Hepatocyte (in vitro differentiated cells): ENCODE measurements around the gene MRI1. TPM values are rescaled to one million over a fixed set of nuclear protein-coding genes. Genes with fewer than 3 reads are reported as not detected.

ENCODE experiments used
- DNase-seq: peaks from one replicate; pipeline ENCODE4 v3.0.0-alpha.2; 2016; ENCODE audit warnings: low spot score
- H2AFZ ChIP-seq: fragments of 200-600 bp; sonication (generic); 2 replicates; pipeline ENCODE4 v1.6.0; 2016; ENCODE audit warnings: antibody characterized with exemption, mild to moderate bottlenecking
- H3K27ac ChIP-seq: fragments of 200-600 bp; sonication (generic); 2 replicates; pipeline ENCODE4 v1.5.1; 2016; ENCODE audit warnings: mild to moderate bottlenecking
- H3K27me3 ChIP-seq: fragments of 200-600 bp; sonication (generic); 2 replicates; pipeline ENCODE4 v1.6.1; 2016
- H3K36me3 ChIP-seq: fragments of 200-600 bp; sonication (generic); replicated peaks from 2 replicates; pipeline ENCODE4 v1.5.1; 2016; ENCODE audit warnings: low read depth; ENCODE audit not compliant: insufficient read depth
- H3K4me1 ChIP-seq: fragments of 200-600 bp; sonication (generic); 2 replicates; pipeline ENCODE4 v1.5.1; 2016; ENCODE audit warnings: mild to moderate bottlenecking, moderate library complexity; ENCODE audit not compliant: insufficient read depth
- H3K4me2 ChIP-seq: fragments of 200-600 bp; sonication (generic); 2 replicates; pipeline ENCODE4 v1.6.0; 2016
- H3K4me3 ChIP-seq: fragments of 200-600 bp; sonication (generic); 2 replicates; pipeline ENCODE4 v1.5.1; 2016; ENCODE audit warnings: mild to moderate bottlenecking
- H3K79me2 ChIP-seq: fragments of 200-600 bp; sonication (generic); 2 replicates; pipeline ENCODE4 v1.6.0; 2017; ENCODE audit warnings: mild to moderate bottlenecking
- H3K9me2 ChIP-seq: fragments of 200-600 bp; sonication (generic); replicated peaks from 2 replicates; pipeline ENCODE4 v1.6.0; 2017; ENCODE audit warnings: mild to moderate bottlenecking; ENCODE audit not compliant: insufficient read depth
- H3K9me3 ChIP-seq: fragments of 200-600 bp; sonication (generic); 2 replicates; pipeline ENCODE4 v1.5.1; 2016; ENCODE audit warnings: low read depth, mild to moderate bottlenecking
- H4K20me1 ChIP-seq: fragments of 200-600 bp; sonication (generic); 2 replicates; pipeline ENCODE4 v1.6.0; 2016; ENCODE audit warnings: mild to moderate bottlenecking; ENCODE audit not compliant: insufficient read depth, poor library complexity, severe bottlenecking
- EZH2 ChIP-seq: fragments of 200-600 bp; sonication (generic); IDR thresholded peaks from 2 replicates; pipeline ENCODE4 v1.6.1; 2016; ENCODE audit warnings: antibody characterized with exemption, mild to moderate bottlenecking, borderline replicate concordance
- EZH2phosphoT487 ChIP-seq: fragments of 200-600 bp; sonication (generic); IDR thresholded peaks from one replicate; pipeline ENCODE4 v1.6.1; 2018; ENCODE audit warnings: antibody characterized with exemption, mild to moderate bottlenecking, low read depth, moderate library complexity; ENCODE audit not compliant: unreplicated experiment, severe bottlenecking
- WGBS: methylation state at CpG from one replicate; pipeline ENCODE4 v1.1.6; 2016; ENCODE audit warnings: low lambda C conversion rate; ENCODE audit errors: missing lambda C conversion rate; 5-methylcytosine and 5-hydroxymethylcytosine counted together
- polyA plus RNA-seq: library from polyadenylated mRNA; unstranded; fragments of >200 nt; fragmentation: Nextera tagmentation; extraction: Ambion mirVana; gene quantifications from 2 replicates; pipeline ENCODE4 v1.2.1, GENCODE V29; 2016
- total RNA-seq: library from RNA; depleted of rRNA; stranded (reverse); fragments of >200 nt; gene quantifications from 2 replicates; pipeline ENCODE4 v1.2.3, GENCODE V29; 2014
- TF ChIP-seq, protein P1 (sequence below): fragments of 200-600 bp; sonication (generic); IDR thresholded peaks from 2 replicates; pipeline ENCODE4 v1.5.1; 2016; ENCODE audit warnings: antibody characterized with exemption, mild to moderate bottlenecking; ENCODE audit not compliant: poor library complexity

MRI1 gene
- total and polyA plus RNA-seq, 2 experiments from 2014 or later, result 18.5 to 21.9 TPM

DNA sequence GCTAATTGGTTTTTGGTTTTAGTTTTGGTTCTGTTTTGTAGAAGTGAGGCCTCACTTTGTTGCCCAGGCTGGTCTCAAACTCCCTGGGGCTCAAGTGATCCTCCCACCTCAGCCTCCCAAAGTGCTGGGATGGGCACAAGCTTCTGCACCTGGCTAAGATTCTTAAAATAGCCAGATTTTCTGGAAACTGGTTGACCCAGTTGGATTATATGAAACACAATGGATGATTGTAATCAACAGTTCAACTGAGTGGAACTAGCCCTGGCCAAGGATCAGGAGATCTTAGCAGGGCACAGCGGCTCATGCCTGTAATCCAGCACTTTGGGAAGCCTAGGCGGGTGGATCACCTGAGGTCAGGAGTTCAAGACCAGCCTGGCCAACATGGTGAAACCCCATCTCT is 29.6 kb upstream of the MRI1 start:
- Histone ChIP-seq H3K27ac (no peak overlapping the region), H3K4me3 (no peak overlapping the region), H3K9me3 (no peaks in the 10 kb centered on the region), H2AFZ (no peak overlapping the region), H4K20me1 (no peaks in the 10 kb centered on the region), H3K27me3 (no peaks in the 10 kb centered on the region), H3K4me2 (no peak overlapping the region), H3K4me1 (peaks cover 11% of the 10 kb centered on the region), H3K79me2 (no peaks in the 10 kb centered on the region), H3K9me2 (no peaks in the 10 kb centered on the region), H3K36me3 (no peaks in the 10 kb centered on the region)
- TF ChIP-seq, protein P1, sequence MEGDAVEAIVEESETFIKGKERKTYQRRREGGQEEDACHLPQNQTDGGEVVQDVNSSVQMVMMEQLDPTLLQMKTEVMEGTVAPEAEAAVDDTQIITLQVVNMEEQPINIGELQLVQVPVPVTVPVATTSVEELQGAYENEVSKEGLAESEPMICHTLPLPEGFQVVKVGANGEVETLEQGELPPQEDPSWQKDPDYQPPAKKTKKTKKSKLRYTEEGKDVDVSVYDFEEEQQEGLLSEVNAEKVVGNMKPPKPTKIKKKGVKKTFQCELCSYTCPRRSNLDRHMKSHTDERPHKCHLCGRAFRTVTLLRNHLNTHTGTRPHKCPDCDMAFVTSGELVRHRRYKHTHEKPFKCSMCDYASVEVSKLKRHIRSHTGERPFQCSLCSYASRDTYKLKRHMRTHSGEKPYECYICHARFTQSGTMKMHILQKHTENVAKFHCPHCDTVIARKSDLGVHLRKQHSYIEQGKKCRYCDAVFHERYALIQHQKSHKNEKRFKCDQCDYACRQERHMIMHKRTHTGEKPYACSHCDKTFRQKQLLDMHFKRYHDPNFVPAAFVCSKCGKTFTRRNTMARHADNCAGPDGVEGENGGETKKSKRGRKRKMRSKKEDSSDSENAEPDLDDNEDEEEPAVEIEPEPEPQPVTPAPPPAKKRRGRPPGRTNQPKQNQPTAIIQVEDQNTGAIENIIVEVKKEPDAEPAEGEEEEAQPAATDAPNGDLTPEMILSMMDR, result no peak
- no peak for TF ChIP-seq EZH2phosphoT487
- TF ChIP-seq EZH2, result no peak
- DNase-seq, result no peak
- WGBS, result 95% methylated on average over 2 of the region's 2 CpGs

DNA sequence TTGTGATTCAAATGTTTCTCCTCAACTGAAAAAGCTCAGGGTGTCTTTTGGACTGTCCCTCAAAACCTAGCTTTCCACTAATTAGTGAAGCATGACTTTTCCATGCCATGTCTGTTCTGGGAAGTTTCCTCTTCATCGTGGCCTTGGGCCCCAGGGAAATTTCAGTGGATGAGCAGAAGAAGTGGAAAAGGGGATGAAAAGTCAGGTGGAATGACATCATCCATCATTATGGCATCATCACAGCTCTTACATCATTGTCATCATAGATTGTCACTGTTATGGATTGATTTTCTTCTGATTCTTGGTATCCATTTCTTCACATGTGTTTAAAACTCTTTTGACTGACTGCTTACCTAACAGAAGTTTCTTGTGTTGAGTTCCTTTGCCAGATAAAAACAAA is 26.2 kb upstream of the MRI1 start:
- no peaks in the 10 kb centered on the region for H3K9me3 ChIP-seq
- H3K27me3 ChIP-seq, result no peaks in the 10 kb centered on the region
- TF ChIP-seq EZH2phosphoT487 (no peak), EZH2 (no peak)
- TF ChIP-seq, protein P1, result no peak
- no peak overlapping the region for H2AFZ ChIP-seq
- no peaks in the 10 kb centered on the region for H3K79me2 ChIP-seq
- no peaks in the 10 kb centered on the region for H3K9me2 ChIP-seq
- no peaks in the 10 kb centered on the region for H3K36me3 ChIP-seq
- H4K20me1 ChIP-seq, result no peaks in the 10 kb centered on the region
- 95% methylated on average over 1 of the region's 1 CpG for WGBS
- H3K4me2 ChIP-seq, result no peak overlapping the region
- H3K27ac ChIP-seq, result no peak overlapping the region
- no peaks in the 10 kb centered on the region for H3K4me1 ChIP-seq
- DNase-seq, result no peak
- H3K4me3 ChIP-seq, result no peak overlapping the region

DNA sequence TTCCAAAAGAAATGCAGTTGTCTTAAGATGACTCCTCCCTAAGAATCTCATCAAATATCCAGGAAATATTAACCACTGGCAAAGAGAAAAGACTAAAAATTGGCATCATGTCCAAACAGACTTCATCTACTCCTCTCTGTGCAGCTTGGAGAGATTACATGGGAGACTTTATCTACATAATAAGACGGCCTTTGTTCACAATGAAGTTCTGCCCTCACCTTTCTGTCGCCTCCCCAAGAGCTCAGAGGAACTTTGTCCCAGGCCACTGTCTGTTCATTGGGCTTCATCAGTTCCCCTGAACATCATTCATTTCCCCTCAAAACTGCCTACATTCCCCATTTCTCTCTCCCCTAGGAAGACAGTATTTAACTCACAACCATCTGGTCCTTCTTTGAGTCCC is 22.4 kb upstream of the MRI1 start:
- no peak for DNase-seq
- Histone ChIP-seq H4K20me1 (no peaks in the 10 kb centered on the region), H3K4me1 (no peaks in the 10 kb centered on the region), H3K36me3 (no peaks in the 10 kb centered on the region), H2AFZ (no peak overlapping the region), H3K9me2 (no peaks in the 10 kb centered on the region), H3K9me3 (no peaks in the 10 kb centered on the region), H3K27ac (no peak overlapping the region), H3K4me2 (no peak overlapping the region), H3K4me3 (no peak overlapping the region), H3K27me3 (no peaks in the 10 kb centered on the region), H3K79me2 (no peaks in the 10 kb centered on the region)
- WGBS, result 96% methylated on average over 2 of the region's 2 CpGs
- no peak for TF ChIP-seq EZH2
- no peak for TF ChIP-seq EZH2phosphoT487
- TF ChIP-seq, protein P1, result no peak

DNA sequence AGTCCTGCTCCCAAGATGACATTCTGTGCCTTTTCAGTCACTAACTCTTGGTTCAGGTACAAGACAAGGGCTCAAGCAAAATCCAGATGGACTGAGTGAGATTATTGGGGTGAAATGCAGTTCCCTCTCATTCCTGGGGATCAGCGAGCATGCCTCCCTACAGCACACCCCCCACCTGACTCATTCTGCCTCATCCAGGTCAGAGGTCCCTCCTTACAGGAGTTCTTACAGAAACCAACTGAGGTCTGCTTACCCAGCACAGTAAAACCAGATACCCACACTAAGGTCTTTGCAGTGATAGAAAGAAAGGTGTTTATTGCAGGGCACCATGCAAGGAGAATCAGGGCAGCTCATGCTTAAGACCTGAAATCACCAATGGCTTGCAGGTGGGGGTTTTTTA is 21.6 kb upstream of the MRI1 start:
- Histone ChIP-seq H3K9me2 (no peaks in the 10 kb centered on the region), H3K4me1 (no peaks in the 10 kb centered on the region), H3K4me2 (no peak overlapping the region), H3K4me3 (no peak overlapping the region), H3K27me3 (no peaks in the 10 kb centered on the region), H4K20me1 (no peaks in the 10 kb centered on the region), H3K36me3 (no peaks in the 10 kb centered on the region), H3K27ac (no peak overlapping the region), H3K79me2 (no peaks in the 10 kb centered on the region), H2AFZ (no peak overlapping the region), H3K9me3 (no peaks in the 10 kb centered on the region)
- TF ChIP-seq EZH2phosphoT487, result no peak
- TF ChIP-seq, protein P1, result no peak
- no peak for TF ChIP-seq EZH2
- DNase-seq, result no peak
- 71% methylated on average over 1 of the region's 1 CpG for WGBS
